ENCODE results near the gene MKLN1.

DNA sequence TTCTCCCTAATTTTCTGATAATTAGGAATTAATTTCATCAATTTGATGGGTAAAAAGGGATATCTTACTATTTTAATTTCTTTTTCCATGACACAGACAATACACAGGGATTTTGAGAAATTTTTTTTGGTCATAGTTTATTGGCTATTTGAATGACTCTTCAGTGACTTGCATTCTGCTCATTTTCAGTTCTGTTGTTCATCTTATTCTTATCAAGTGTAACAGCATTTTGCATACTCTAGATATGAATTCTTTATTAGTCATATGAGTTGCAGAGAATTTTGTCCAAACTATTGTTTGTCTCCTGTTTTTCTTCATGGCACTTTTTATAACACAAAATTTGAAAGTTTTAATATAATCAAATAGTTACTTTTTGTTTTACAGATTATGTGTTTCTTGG, 41.7 kb downstream of the MKLN1 start:
- TF ChIP-seq, protein P1, sequence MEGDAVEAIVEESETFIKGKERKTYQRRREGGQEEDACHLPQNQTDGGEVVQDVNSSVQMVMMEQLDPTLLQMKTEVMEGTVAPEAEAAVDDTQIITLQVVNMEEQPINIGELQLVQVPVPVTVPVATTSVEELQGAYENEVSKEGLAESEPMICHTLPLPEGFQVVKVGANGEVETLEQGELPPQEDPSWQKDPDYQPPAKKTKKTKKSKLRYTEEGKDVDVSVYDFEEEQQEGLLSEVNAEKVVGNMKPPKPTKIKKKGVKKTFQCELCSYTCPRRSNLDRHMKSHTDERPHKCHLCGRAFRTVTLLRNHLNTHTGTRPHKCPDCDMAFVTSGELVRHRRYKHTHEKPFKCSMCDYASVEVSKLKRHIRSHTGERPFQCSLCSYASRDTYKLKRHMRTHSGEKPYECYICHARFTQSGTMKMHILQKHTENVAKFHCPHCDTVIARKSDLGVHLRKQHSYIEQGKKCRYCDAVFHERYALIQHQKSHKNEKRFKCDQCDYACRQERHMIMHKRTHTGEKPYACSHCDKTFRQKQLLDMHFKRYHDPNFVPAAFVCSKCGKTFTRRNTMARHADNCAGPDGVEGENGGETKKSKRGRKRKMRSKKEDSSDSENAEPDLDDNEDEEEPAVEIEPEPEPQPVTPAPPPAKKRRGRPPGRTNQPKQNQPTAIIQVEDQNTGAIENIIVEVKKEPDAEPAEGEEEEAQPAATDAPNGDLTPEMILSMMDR (IDR thresholded peaks at IDR 0.05; ENCODE audit: low read depth, low read length, missing input control): no peak
- TF ChIP-seq RAD21 (IDR thresholded peaks at IDR 0.05) (no peak), RXRA (IDR thresholded peaks at IDR 0.05) (no peak), HNF4G (IDR thresholded peaks at IDR 0.05) (no peak)
- TF ChIP-seq, protein P2, sequence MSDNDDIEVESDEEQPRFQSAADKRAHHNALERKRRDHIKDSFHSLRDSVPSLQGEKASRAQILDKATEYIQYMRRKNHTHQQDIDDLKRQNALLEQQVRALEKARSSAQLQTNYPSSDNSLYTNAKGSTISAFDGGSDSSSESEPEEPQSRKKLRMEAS (IDR thresholded peaks at IDR 0.05): no peak
- TF ChIP-seq, protein P3, sequence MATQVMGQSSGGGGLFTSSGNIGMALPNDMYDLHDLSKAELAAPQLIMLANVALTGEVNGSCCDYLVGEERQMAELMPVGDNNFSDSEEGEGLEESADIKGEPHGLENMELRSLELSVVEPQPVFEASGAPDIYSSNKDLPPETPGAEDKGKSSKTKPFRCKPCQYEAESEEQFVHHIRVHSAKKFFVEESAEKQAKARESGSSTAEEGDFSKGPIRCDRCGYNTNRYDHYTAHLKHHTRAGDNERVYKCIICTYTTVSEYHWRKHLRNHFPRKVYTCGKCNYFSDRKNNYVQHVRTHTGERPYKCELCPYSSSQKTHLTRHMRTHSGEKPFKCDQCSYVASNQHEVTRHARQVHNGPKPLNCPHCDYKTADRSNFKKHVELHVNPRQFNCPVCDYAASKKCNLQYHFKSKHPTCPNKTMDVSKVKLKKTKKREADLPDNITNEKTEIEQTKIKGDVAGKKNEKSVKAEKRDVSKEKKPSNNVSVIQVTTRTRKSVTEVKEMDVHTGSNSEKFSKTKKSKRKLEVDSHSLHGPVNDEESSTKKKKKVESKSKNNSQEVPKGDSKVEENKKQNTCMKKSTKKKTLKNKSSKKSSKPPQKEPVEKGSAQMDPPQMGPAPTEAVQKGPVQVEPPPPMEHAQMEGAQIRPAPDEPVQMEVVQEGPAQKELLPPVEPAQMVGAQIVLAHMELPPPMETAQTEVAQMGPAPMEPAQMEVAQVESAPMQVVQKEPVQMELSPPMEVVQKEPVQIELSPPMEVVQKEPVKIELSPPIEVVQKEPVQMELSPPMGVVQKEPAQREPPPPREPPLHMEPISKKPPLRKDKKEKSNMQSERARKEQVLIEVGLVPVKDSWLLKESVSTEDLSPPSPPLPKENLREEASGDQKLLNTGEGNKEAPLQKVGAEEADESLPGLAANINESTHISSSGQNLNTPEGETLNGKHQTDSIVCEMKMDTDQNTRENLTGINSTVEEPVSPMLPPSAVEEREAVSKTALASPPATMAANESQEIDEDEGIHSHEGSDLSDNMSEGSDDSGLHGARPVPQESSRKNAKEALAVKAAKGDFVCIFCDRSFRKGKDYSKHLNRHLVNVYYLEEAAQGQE (IDR thresholded peaks at IDR 0.05): no peak
